Cardiac fibroblast (primary cell): ENCODE results near the gene TREX2.

Experiments
- DNase-seq, 2 donors: peaks; one replicate each; pipeline versions ENCODE4 v3.0.0 to v3.0.0-alpha.2; 2010; ENCODE audit warnings: low read depth in 2 of 2
- H3K4me3 ChIP-seq, 2 donors: replicated peaks in 1 of 2; 1 replicate in 1 of 2; 2 replicates in 1 of 2; pipeline ENCODE4 v1.5.1; 2011; ENCODE audit warnings: low read depth in 2 of 2, low read length in 2 of 2, mild to moderate bottlenecking in 2 of 2, moderate library complexity in 1 of 2
- TF ChIP-seq, protein P1 (sequence below): IDR thresholded peaks from one replicate; pipeline ENCODE4 v1.5.1; 2011; ENCODE audit warnings: low read depth, mild to moderate bottlenecking, low read length, inconsistent platforms

TREX2 gene

DNA sequence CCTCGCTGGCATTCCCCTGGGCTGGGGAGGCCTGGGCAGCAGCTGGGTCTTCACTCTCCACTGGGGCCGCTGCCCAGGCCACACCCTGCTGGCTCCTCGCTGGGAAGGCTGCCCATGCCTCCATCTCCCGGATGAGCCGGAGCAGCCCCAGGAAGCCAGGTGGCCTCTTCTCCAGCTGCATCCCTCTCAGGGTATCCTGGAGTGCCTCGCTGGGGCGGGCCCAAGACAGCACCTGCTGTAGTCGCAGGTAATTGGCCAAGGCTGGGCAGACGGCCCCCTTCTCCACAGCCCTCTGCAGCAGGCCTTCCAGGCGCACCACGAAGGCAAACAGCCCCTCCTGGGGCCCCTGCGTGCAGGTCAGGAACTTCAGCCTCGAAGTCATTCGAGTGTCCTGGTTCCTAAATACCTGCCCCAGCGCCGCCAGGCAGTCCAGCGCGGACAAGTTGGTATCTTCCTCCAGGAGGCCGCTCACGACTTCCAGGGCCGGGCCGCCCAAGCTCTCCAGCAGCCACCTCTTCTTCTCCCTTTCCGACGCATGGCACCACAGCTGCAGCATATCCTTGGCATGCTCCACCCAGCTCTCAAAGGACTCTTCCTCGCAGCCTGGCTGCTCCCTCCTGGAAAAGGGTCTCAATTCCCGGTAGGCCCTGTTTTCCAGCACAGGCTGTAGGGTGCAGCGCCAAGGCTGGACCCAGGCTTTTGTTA, 48.4 kb downstream of the TREX2 start:
- TF ChIP-seq, protein P1, sequence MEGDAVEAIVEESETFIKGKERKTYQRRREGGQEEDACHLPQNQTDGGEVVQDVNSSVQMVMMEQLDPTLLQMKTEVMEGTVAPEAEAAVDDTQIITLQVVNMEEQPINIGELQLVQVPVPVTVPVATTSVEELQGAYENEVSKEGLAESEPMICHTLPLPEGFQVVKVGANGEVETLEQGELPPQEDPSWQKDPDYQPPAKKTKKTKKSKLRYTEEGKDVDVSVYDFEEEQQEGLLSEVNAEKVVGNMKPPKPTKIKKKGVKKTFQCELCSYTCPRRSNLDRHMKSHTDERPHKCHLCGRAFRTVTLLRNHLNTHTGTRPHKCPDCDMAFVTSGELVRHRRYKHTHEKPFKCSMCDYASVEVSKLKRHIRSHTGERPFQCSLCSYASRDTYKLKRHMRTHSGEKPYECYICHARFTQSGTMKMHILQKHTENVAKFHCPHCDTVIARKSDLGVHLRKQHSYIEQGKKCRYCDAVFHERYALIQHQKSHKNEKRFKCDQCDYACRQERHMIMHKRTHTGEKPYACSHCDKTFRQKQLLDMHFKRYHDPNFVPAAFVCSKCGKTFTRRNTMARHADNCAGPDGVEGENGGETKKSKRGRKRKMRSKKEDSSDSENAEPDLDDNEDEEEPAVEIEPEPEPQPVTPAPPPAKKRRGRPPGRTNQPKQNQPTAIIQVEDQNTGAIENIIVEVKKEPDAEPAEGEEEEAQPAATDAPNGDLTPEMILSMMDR, result no peak
- DNase-seq, result no peak
- H3K4me3 ChIP-seq, result no peak overlapping the region

DNA sequence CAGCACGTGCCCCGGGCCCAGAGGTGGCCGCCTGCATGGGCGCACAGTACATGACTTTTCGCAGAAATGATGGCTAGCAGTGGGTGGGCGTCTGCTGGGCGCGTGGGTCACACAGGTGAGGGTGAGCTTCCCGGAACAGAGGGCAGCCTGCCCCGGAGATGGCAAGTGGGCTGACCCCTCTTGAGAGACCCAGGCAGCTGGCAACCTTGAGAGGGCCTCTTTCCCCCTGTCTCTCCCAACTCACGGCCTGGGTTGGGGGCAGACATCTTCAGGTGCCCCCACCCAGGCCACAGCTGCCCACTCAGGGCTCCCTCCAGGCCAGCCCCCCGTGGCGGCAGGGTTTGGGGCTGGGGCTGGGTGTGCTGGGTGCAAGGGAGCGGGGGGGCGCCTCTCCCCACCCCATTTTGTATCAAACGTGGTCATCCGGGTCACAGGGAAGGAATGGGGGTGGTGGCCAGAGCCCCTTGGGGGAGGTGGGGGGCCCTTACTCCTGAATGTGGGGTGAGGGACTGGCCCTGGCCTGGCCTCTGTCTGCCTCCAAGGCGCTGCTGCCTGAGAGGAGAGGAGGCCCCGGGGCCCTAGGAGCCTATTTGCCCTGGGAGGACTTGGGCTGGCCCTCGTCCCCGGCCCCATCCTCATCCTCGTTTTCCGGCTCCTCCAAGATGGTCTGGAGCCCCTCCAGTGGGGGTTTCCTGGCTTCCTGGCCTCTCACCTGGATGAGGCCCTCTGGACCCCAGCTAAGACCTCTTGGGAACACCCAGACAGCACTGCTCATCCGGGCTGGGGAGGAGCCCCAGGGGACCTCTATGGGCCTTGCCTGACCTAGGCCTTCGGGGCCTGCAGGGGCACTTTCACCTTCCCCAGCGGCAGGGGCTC, 49.3 kb downstream of the TREX2 start:
- TF ChIP-seq, protein P1, result no peak
- DNase-seq, result no peak
- no peak overlapping the region for H3K4me3 ChIP-seq

DNA sequence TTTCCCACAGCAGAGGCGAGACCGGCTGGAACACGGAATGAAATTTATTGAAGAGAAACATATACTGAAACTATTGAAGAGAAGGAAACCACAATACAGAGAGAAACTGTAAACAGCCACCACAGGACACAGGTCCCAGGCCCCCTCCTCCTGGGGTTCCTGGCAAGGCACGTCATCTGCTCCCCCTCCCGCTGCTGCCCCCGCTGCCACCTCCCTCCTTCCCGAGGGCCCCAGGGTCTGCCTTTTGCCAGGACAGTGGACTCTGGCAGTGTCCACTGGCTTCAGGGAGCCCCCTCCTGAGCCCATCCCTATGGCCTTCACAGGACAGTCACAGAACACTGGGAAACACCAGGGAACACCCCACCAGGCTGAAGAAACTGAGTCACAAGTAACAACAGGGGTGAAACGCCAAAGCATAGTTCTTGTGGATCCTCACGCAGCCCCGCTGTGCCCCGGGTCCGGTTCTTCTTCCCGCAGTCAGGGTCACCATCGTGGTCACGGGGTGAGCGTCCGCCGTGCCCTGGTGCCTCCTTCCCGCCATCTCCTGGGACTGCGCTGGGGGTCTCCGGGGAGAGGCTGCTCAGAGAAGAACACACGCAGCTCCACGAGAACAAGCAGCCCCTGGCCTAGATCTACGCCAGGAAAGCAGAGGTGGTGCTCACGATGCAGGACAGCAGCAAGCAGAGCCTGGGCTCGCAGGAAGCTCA, 50.1 kb downstream of the TREX2 start:
- no peak for DNase-seq
- no peak overlapping the region for H3K4me3 ChIP-seq
- TF ChIP-seq, protein P1, result no peak

DNA sequence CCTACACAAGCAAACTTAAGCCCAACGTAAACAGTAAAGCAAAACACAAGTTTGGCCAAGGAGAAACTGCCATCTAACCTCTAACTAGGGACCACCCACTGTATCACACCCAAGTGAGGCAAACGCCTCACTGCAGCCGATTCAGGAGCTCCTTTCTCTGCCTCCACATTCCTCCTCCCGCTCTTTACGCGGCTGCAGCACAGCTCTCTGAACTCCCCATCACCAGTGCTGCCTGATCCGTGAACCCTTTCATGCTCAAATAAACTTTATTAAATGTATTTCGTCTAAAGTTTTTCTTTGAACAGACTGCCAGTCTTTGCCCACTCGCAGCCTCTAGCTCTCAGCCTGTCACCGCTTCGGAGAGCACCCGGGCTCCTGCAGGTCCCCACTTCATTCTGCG, 51.2 kb downstream of the TREX2 start:
- DNase-seq, result no peak
- no peak overlapping the region for H3K4me3 ChIP-seq
- TF ChIP-seq, protein P1, result no peak
